NT2/D1 (cell line): ENCODE results near the gene GABBR2.

ENCODE experiments used
- SUZ12 ChIP-seq: IDR thresholded peaks from 2 replicates; pipeline ENCODE4 v1.6.1; 2011; ENCODE audit not compliant: insufficient read length, insufficient read depth; ENCODE audit errors: extremely low read depth
- YY1 ChIP-seq: IDR thresholded peaks from 2 replicates; pipeline ENCODE4 v1.6.1; 2011; ENCODE audit not compliant: insufficient read length, insufficient read depth
- ZNF274 ChIP-seq: IDR thresholded peaks from 2 replicates; pipeline ENCODE4 v1.6.1; 2011; ENCODE audit warnings: mild to moderate bottlenecking, low read depth, low read length

- TF ChIP-seq YY1 (no peak), ZNF274 (no peak), SUZ12 (no peak)
Observed at GRCh38 chr9:98727428-98727827, 18.7 kb upstream of the GABBR2 start.
